HG03460 (cell line): Measurements from ENCODE around the gene PSMC3IP.
"Not testable (repeated sequence)": the region's sequence is repeated elsewhere in the genome, so short reads cannot be mapped to it uniquely, and the experiment has no call there.

Experiments used
- ATAC-seq: cut with Tn5 transposase; IDR thresholded peaks from one replicate; pipeline ENCODE4 v1.9.1; 2021; ENCODE audit not compliant: unreplicated experiment

PSMC3IP gene

GRCh38 chr17:42577532-42578281 is at the start of gene PSMC3IP:
PSMC3IP (minus strand) TSS chr17:42577729; CDS start chr17:42577686, 43 bp downstream.
- ATAC-seq, result peak; percentile 70

DNA sequence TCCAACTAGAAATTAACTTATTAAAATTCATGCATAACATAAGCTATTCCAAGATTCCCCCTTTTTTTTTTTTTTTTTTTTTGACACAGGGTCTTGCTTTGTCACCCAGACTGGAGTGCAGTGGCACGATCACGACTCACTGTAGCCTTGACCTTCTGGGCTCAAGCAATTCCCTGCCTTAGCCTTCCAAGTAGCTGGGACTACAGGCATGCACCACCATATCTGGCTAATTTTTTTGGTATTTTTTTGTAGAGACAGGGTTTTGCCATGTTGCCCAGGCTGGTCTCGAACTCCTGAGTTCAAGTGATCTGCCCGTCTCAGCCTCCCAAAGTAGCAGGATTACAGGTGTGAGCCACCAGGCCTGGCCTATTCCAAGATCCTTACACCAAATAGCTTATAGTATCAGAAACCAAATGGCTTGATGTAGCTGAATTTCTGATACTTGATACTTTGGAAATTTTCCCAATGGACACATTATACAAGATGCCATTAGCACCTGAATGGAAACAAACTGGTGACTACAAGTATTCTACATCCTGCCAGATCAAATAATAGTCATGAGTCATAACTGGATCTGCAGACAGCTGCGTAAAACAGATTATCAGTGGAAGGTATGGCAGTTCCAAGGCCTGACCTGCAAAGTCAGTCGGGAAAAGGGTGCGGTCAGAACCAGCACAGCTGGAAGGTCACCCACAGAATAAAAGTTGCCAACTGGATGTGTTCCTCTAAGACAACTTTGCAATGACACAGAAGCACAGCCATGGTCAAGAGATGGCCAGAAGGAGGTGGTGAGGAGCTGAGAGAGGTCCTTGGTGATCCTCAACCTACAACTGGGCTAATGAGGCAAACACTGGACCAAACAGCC is 46.4 kb upstream of the PSMC3IP start:
- ATAC-seq, result no peak

- no peak for ATAC-seq
Observed at GRCh38 chr17:42623271-42623670, 45.7 kb upstream of the PSMC3IP start.

DNA sequence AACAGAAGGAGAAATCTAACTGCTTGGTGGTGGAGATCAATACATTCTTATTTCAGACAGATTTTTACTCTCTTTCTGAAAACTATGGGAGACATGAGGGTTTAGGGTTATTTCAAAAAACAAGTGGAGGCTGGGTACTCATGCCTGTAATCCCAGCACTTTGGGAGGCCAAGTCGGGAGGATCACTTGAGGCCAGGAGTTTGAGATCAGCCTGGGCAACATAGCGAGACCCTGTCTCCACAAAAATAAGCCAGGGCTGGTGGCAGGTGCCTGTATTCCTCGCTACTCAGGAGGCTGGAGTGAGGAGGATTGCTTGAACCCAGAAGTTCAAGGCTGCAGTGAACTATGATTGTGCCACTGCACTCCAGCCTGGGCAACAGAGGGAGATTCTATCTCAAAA is 44.5 kb upstream of the PSMC3IP start:
- ATAC-seq, result not testable (repeated sequence)

DNA sequence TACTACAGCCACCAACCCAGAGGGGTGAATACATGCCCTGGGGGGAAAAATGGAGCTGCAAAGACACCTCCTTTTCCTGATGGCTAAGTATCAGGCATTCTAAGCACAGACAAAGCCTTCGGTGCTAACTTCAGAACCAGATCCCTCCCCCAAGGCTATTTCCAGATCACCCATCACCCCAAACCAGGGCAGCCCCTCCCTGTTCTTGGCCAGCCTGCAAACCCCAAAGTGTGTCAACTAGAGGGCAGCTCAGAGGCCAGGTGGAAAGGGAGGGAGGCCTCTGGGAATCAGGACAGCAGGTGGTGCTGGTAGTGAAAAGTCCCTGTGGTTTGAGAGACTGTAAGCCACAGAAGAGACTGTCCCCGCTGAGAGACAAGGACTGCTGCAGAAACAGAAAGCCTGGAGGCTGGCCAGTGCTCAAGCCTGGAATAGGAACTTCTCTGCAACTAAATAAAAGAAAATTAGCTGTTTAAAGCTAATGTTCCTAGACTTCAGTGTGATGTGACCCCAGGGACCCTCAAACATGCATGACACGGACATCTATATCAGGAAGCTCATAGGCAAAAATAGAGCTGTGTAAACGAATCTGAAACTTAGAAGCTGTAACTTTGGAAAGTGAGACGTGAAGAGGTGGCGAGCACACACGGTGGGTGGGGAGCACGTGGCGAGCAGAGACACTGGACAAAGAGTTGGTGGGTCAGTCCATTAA is 41.1 kb upstream of the PSMC3IP start:
- peak; percentile 73 for ATAC-seq

- no peak for ATAC-seq
Observed at GRCh38 chr17:42617956-42618431, 40.5 kb upstream of the PSMC3IP start.

GRCh38 chr17:42613699-42614295 is 36.3 kb upstream of the PSMC3IP start:
- ATAC-seq, result no peak

- ATAC-seq, result no peak
Observed at GRCh38 chr17:42612013-42612412, 34.5 kb upstream of the PSMC3IP start.

GRCh38 chr17:42609814-42610801 is 32.6 kb upstream of the PSMC3IP start:
- ATAC-seq, result not testable (repeated sequence)

DNA sequence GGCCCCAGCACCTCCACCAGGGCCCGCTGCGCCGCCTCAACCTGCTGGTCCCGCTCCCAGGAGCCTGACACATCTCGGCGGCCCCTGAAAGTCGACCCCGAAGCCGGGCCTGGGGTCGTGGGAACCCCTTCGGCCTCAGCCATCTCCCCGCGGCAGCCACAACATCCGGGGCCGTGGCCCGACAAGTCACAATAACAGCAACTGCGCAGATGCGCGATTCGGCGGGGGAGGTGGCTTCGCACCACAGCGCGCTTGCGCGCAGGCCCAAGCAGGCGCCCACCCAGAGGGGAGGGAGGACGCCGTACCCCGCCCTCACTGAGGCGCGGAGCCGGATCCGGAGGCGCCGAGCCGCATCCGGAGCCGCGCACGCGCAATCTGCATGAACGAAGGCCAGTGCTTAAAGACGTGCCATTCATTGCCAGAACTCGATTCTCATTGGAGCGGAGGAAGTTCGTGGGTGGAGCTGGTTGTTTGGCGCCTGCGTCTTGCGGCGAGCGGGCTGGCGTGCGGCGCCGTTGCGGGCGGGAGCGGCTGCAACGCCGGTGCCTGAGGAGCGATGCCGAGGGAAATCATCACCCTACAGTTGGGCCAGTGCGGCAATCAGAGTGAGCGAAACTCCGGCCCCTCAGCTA is 31.8 kb upstream of the PSMC3IP start, which contains the start of the genes RETREG3 and TUBG1:
Gene RETREG3 (minus strand): TSS at position 193 of the 632 bp plus-strand sequence. CDS start 50 bp downstream, at position 143.
Gene TUBG1 (plus strand): TSS at position 502 of the 632 bp plus-strand sequence. CDS start 55 bp downstream, at position 557.
- ATAC-seq, result peak; percentile 79

DNA sequence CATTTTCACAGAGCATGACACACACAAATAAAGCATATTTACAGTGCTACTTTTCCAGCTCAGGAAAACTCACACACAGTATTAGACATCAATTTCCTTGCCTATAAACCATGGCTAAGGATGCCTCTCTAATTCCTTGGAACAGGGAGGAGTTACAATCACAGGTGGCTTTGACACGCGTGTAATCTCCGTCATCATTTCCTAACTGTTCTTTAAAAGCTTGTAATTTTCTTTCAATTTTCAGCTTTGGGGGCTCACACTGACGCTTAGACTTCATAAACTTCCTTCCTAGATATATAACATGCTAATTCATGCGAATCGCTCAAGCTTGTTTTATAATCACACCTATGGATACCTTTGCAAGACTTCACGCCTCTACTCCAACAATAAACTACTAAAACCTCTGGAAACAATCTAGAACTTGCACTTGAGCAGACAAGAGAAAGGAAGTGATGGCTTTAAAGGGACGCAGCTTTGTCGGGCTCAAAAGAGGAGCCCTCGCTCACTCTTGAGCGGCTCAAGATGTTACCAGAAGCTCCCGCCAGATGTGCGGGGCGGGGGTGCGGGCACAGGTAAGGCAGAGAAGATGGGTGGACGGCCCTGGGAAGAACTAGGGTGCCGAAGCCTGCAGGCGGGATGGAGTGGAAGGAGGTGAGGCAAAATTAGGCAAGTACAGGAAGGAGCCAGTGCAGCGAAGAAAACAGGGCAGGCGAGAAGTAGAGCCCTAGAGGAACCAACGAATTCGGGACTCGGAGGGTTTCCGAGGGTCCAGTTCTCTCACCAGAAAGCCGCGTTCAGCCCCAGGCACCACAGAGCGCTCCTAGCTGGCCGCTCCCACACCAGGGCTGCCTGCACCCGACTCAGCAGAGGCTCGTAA is 31.0 kb upstream of the PSMC3IP start:
- peak; percentile 39 for ATAC-seq

DNA sequence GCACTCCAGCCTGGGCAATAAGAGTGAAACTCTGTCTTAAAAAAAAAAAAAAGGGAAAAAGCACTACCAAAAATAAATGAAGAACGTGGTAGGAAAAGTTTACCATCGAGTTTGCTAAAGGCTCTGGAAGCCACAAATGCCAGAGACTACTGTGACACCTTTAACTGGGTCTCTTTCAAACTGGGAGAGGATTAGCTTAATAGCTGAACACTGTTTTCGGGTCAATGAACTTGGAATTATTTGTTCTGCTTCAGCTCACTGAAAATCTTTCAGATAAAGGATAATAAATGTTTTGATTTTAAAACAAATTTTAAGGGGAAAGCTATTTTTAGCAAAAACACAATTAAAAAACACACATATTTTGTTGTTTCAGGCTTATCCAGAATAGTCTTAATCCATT is 30.2 kb upstream of the PSMC3IP start:
- ATAC-seq, result no peak

DNA sequence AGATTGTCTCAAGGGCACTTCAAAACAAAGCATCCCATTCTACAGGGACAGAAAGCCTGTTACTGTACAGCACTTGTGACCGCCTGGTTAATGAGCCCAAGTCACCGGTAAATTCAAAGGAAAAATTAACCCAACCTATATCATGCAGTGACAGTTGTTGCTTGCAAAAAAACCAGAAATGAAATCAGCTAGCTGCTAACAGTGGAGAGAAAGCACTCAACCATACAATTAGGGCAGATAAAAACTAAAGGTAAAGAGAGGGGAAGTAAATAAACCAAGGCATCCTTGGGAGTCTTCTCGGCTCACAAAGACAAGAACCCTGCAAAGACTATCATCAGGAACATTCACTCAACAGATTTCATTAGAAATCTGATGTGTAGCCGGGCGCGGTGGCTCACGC is 25.8 kb upstream of the PSMC3IP start:
- no peak for ATAC-seq

GRCh38 chr17:42598905-42599304 is 21.4 kb upstream of the PSMC3IP start:
- no peak for ATAC-seq

GRCh38 chr17:42596386-42596785 is 18.9 kb upstream of the PSMC3IP start:
- ATAC-seq, result no peak

DNA sequence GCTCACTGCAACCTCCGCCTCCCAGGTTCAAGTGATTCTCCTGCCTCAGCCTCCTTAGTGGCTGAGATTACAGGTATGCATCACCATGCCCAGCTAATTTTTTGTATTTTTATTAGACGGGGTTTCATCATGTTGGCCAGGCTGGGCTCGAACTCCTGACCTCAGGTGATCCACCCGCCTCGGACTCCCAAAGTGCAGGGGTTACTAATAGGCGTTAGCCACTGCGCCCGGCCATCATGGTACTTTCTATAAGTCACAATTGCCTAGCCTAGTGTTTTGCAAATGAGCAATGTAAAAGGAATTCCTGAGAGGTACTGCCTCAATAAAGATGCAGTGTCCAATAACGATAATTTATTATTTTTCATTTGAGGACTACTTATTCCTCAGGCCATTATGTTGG is 13.9 kb upstream of the PSMC3IP start:
- ATAC-seq, result no peak

DNA sequence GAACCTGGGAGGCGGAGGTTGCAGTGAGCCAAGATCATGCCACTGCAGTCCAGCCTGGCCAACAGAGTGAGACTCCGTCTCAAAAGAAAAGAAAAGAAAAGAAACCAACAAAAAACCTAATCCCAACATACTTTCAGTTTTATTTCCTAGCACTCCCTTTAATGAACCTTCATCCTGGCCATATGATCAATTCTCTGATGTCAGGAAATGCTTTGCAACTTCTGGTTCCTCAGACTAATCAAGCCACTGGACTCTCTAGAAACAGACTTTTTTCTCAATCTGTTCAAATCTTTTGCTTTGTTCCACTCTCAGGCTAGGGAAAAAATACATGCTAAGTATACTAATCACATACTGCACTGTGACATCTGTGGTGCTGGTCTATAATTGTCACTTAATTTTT is 13.4 kb upstream of the PSMC3IP start:
- no peak for ATAC-seq
